DND-41 (cell line): ENCODE data around the gene PLD2.

Experiments used
- ATAC-seq: fragments of 200-7000 bp; cut with Tn5 transposase; 3 replicates; pipeline ENCODE4 v1.9.1; 2021; ENCODE audit warnings: low read depth; ENCODE audit not compliant: insufficient read depth
- DNase-seq: peaks from one replicate; pipeline ENCODE4 v3.0.0-alpha.2; 2020
- H2AFZ ChIP-seq: 2 replicates; pipeline ENCODE4 v1.6.0; 2012; ENCODE audit warnings: low read depth, low read length
- H3K27ac ChIP-seq: 2 replicates; pipeline ENCODE4 v1.5.1; 2012; ENCODE audit warnings: low read length, inconsistent platforms
- H3K27me3 ChIP-seq: fragments of 200-600 bp; sonication (generic); 2 replicates; pipeline ENCODE4 v1.6.0; 2012; ENCODE audit warnings: low read length, mild to moderate bottlenecking, inconsistent platforms; ENCODE audit not compliant: insufficient read depth, poor library complexity
- H3K36me3 ChIP-seq: 2 replicates; pipeline ENCODE4 v1.5.1; 2012; ENCODE audit warnings: low read length, inconsistent platforms; ENCODE audit not compliant: insufficient read depth
- H3K4me1 ChIP-seq: 2 replicates; pipeline ENCODE4 v1.5.1; 2012; ENCODE audit warnings: mild to moderate bottlenecking, low read length; ENCODE audit not compliant: insufficient read depth
- H3K4me2 ChIP-seq: 2 replicates; pipeline ENCODE4 v1.6.0; 2012; ENCODE audit warnings: mild to moderate bottlenecking, moderate library complexity, low read length, inconsistent platforms; ENCODE audit not compliant: insufficient read depth
- H3K4me3 ChIP-seq, 2 experiments: fragments of 200-600 bp in 1 of 2; shearing (Covaris generic) in 1 of 2; 2 replicates each; pipeline ENCODE4 v1.5.1; 2012 to 2016; ENCODE audit warnings: inconsistent platforms in 2 of 2, low read length in 2 of 2, mild to moderate bottlenecking in 2 of 2, low read depth in 1 of 2, moderate library complexity in 1 of 2
- H3K79me2 ChIP-seq: 2 replicates; pipeline ENCODE4 v1.6.0; 2012; ENCODE audit warnings: low read length, inconsistent platforms; ENCODE audit not compliant: insufficient read depth
- H3K9ac ChIP-seq: 2 replicates; pipeline ENCODE4 v1.6.0; 2012; ENCODE audit warnings: low read depth, mild to moderate bottlenecking, inconsistent platforms, low read length, moderate library complexity
- H3K9me3 ChIP-seq: 2 replicates; pipeline ENCODE4 v1.5.1; 2012; ENCODE audit warnings: low read length, moderate library complexity, mild to moderate bottlenecking, inconsistent platforms; ENCODE audit not compliant: insufficient read depth, severe bottlenecking
- H4K20me1 ChIP-seq: 2 replicates; pipeline ENCODE4 v1.6.0; 2012; ENCODE audit warnings: low read length; ENCODE audit not compliant: insufficient read depth
- EZH2 ChIP-seq: IDR thresholded peaks from 3 replicates; pipeline ENCODE4 v1.6.1; 2012; ENCODE audit warnings: borderline replicate concordance, low read depth, mild to moderate bottlenecking, moderate library complexity, low read length, inconsistent platforms; ENCODE audit not compliant: severe bottlenecking
- TF ChIP-seq, protein P1 (sequence below): IDR thresholded peaks from 2 replicates; pipeline ENCODE4 v1.5.1; 2012; ENCODE audit warnings: borderline replicate concordance, low read length, moderate library complexity, mild to moderate bottlenecking; ENCODE audit not compliant: poor library complexity, severe bottlenecking; ENCODE audit errors: extremely low read depth

The PLD2 gene

DNA sequence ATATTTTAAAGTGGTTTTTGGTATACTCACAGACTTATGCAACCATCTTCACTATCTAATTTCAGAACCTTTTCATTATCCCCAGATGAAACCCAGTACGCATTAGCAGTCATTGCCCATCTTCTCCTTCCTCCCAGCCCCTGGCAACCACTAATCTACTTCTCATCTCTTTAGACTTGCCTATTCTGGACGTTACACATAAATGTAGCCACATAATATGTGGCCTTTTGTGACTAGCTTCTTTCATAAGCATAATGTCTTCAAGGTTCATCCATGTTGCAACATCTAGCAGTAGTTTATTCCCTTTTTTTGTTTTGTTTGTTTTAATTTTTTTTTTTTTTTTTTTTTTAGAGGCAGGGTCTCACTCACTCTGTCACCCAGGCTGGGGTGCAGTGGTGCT lies 63.9 kb downstream of the PLD2 start:
- Histone ChIP-seq H3K79me2 (0 out of 2 replicates have a peak, but pooled peaks cover 4% of the 10 kb centered on the region), H3K9ac (no peak overlapping the region), H3K9me3 (no peaks in the 10 kb centered on the region), H2AFZ (no peak overlapping the region), H3K27me3 (no peaks in the 10 kb centered on the region), H4K20me1 (peaks cover 7% of the 10 kb centered on the region; the same call in 1 of the 2 replicates), H3K27ac (no peak overlapping the region), H3K36me3 (0 out of 2 replicates have a peak, but pooled peaks cover 5% of the 10 kb centered on the region), H3K4me3 (no peak overlapping the region), H3K4me1 (no peaks in the 10 kb centered on the region), H3K4me2 (no peak overlapping the region)
- TF ChIP-seq, protein P1, sequence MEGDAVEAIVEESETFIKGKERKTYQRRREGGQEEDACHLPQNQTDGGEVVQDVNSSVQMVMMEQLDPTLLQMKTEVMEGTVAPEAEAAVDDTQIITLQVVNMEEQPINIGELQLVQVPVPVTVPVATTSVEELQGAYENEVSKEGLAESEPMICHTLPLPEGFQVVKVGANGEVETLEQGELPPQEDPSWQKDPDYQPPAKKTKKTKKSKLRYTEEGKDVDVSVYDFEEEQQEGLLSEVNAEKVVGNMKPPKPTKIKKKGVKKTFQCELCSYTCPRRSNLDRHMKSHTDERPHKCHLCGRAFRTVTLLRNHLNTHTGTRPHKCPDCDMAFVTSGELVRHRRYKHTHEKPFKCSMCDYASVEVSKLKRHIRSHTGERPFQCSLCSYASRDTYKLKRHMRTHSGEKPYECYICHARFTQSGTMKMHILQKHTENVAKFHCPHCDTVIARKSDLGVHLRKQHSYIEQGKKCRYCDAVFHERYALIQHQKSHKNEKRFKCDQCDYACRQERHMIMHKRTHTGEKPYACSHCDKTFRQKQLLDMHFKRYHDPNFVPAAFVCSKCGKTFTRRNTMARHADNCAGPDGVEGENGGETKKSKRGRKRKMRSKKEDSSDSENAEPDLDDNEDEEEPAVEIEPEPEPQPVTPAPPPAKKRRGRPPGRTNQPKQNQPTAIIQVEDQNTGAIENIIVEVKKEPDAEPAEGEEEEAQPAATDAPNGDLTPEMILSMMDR: no peak
- no peak for TF ChIP-seq EZH2
- DNase-seq (no peak), ATAC-seq (no peak)

DNA sequence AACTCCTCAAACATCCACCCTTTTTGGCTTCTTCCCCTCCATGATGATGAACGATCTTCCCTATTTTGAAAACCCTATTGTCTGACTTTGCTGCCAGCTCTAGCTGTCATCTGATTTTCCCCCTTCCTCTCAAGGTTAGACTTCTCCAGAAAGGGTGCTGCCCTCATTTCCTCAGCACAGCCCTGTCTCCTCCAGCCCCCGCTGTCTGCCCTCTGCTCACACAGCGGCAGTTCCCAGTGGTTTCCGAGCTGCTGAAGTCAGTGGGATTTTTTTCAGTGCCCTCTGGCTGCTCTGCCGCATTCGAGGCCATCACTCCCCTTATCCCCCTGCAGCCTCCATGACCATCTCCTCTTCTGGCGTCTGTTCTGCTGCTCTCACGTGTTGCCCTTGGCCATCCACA lies 65.8 kb downstream of the PLD2 start:
- no peak overlapping the region for H3K4me2 ChIP-seq
- H3K36me3 ChIP-seq: 0 out of 2 replicates have a peak, but pooled peaks cover 5% of the 10 kb centered on the region
- no peak overlapping the region for H3K9ac ChIP-seq
- no peak overlapping the region for H2AFZ ChIP-seq
- DNase-seq (no peak), ATAC-seq (no peak)
- H4K20me1 ChIP-seq: peaks cover 9% of the 10 kb centered on the region; the same call in 1 of the 2 replicates
- no peaks in the 10 kb centered on the region for H3K9me3 ChIP-seq
- TF ChIP-seq, protein P1: no peak
- TF ChIP-seq EZH2: no peak
- no peaks in the 10 kb centered on the region for H3K27me3 ChIP-seq
- no peak overlapping the region for H3K27ac ChIP-seq
- H3K79me2 ChIP-seq: 0 out of 2 replicates have a peak, but pooled peaks cover 4% of the 10 kb centered on the region
- H3K4me1 ChIP-seq: no peaks in the 10 kb centered on the region
- no peak overlapping the region for H3K4me3 ChIP-seq
